ENCODE results near the gene SCAF1.

SCAF1 gene

DNA sequence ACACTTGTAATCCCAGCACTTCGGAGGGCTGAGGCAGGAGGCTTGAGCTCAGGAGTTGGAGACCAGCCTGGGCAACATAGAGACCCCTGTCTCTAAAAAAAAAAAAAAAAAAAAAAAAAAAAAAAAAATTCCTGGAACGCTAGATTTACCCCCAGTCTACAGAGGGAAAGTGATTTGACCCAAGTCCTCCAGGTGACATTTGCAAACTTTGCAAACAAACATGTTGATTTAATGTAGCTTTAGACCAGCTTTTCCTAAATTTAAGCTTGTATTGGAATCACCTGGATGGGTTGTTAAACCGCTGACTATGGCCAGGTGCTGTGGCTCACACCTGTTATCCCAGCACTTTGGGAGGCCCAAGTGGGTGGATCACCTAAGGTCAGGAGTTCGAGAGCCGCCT lies 57.4 kb downstream of the SCAF1 start:
- WGBS (ENCODE audit: insufficient coverage): 87% methylated on average over 3 of the region's 5 CpGs
- no peak overlapping the region for H3K4me3 ChIP-seq (ENCODE audit: control insufficient read depth in 1 of 7, extremely low read depth in 1 of 7, insufficient read depth in 4 of 7, low read depth in 2 of 7, low read length in 6 of 7)
- H3K27me3 ChIP-seq (replicated peaks in 2 of 5; ENCODE audit: control insufficient read depth in 4 of 5, insufficient read depth in 5 of 5, low read length in 4 of 5): peaks cover 0 to 15% (median 4%) of the 10 kb centered on the region in 5 experiments
- H3K9me3 ChIP-seq (ENCODE audit: control extremely low read depth in 1 of 5, control insufficient read depth in 4 of 5, insufficient read depth in 2 of 5, low read depth in 1 of 5, low read length in 4 of 5): no peaks in the 10 kb centered on the region
- POLR2A ChIA-PET: interaction anchor here (0.6 kb wide), 1 partner anchor 20 kb away, joined by 4 read pairs; no protein-coding TSS in a partner anchor
- H3K36me3 ChIP-seq (ENCODE audit: control insufficient read depth in 4 of 4, insufficient read depth in 4 of 4, low read length in 3 of 4): no peaks in the 10 kb centered on the region
- H3K27ac ChIP-seq (ENCODE audit: insufficient read depth in 1 of 2, low read depth in 1 of 2, low read length in 2 of 2, poor library complexity in 1 of 2, severe bottlenecking in 2 of 2): no peak overlapping the region
- DNase-seq: no peak
- CTCF ChIA-PET: interaction anchor here (0.8 to 1.2 kb wide), 2 partner anchors 10 to 14 kb away, joined by 3 read pairs; partner anchors contain the start of gene ADM5
- no peaks in the 10 kb centered on the region for H3K4me1 ChIP-seq (ENCODE audit: control extremely low read depth in 1 of 4, control insufficient read depth in 4 of 4, insufficient read depth in 4 of 4, low read length in 3 of 4)

- ChIA-PET CTCF (interaction anchor here (0.6 to 1.0 kb wide), 3 partner anchors 10 to 161 kb away, joined by 3 to 5 read pairs (median 3); no protein-coding TSS in a partner anchor), POLR2A (no interaction called here)
- H3K27me3 ChIP-seq (replicated peaks in 2 of 5; ENCODE audit: control insufficient read depth in 4 of 5, insufficient read depth in 5 of 5, low read length in 4 of 5): peaks cover 0 to 15% (median 4%) of the 10 kb centered on the region in 5 experiments
- 75% methylated on average over 4 of the region's 11 CpGs for WGBS (ENCODE audit: insufficient coverage)
- no peaks in the 10 kb centered on the region for H3K36me3 ChIP-seq (ENCODE audit: control insufficient read depth in 4 of 4, insufficient read depth in 4 of 4, low read length in 3 of 4)
- H3K4me1 ChIP-seq (ENCODE audit: control extremely low read depth in 1 of 4, control insufficient read depth in 4 of 4, insufficient read depth in 4 of 4, low read length in 3 of 4): no peaks in the 10 kb centered on the region
- no peaks in the 10 kb centered on the region for H3K9me3 ChIP-seq (ENCODE audit: control extremely low read depth in 1 of 5, control insufficient read depth in 4 of 5, insufficient read depth in 2 of 5, low read depth in 1 of 5, low read length in 4 of 5)
- DNase-seq: no peak
- no peak overlapping the region for H3K4me3 ChIP-seq (ENCODE audit: control insufficient read depth in 1 of 7, extremely low read depth in 1 of 7, insufficient read depth in 4 of 7, low read depth in 2 of 7, low read length in 6 of 7)
- H3K27ac ChIP-seq (ENCODE audit: insufficient read depth in 1 of 2, low read depth in 1 of 2, low read length in 2 of 2, poor library complexity in 1 of 2, severe bottlenecking in 2 of 2): no peak overlapping the region
Measured at GRCh38 chr19:49700563-49700962, 58.6 kb downstream of the SCAF1 start.

GRCh38 chr19:49701271-49701786 lies 59.3 kb downstream of the SCAF1 start:
- H3K4me3 ChIP-seq (ENCODE audit: control insufficient read depth in 1 of 7, extremely low read depth in 1 of 7, insufficient read depth in 4 of 7, low read depth in 2 of 7, low read length in 6 of 7): no peak overlapping the region
- 73% methylated on average over 32 of the region's 40 CpGs for WGBS (ENCODE audit: insufficient coverage)
- DNase-seq: no peak
- H3K36me3 ChIP-seq (ENCODE audit: control insufficient read depth in 4 of 4, insufficient read depth in 4 of 4, low read length in 3 of 4): no peaks in the 10 kb centered on the region
- ChIA-PET CTCF (no interaction called here), POLR2A (no interaction called here)
- no peaks in the 10 kb centered on the region for H3K4me1 ChIP-seq (ENCODE audit: control extremely low read depth in 1 of 4, control insufficient read depth in 4 of 4, insufficient read depth in 4 of 4, low read length in 3 of 4)
- peaks cover 0 to 15% (median 4%) of the 10 kb centered on the region in 5 experiments for H3K27me3 ChIP-seq (replicated peaks in 2 of 5; ENCODE audit: control insufficient read depth in 4 of 5, insufficient read depth in 5 of 5, low read length in 4 of 5)
- no peaks in the 10 kb centered on the region for H3K9me3 ChIP-seq (ENCODE audit: control extremely low read depth in 1 of 5, control insufficient read depth in 4 of 5, insufficient read depth in 2 of 5, low read depth in 1 of 5, low read length in 4 of 5)
- no peak overlapping the region for H3K27ac ChIP-seq (ENCODE audit: insufficient read depth in 1 of 2, low read depth in 1 of 2, low read length in 2 of 2, poor library complexity in 1 of 2, severe bottlenecking in 2 of 2)

DNA sequence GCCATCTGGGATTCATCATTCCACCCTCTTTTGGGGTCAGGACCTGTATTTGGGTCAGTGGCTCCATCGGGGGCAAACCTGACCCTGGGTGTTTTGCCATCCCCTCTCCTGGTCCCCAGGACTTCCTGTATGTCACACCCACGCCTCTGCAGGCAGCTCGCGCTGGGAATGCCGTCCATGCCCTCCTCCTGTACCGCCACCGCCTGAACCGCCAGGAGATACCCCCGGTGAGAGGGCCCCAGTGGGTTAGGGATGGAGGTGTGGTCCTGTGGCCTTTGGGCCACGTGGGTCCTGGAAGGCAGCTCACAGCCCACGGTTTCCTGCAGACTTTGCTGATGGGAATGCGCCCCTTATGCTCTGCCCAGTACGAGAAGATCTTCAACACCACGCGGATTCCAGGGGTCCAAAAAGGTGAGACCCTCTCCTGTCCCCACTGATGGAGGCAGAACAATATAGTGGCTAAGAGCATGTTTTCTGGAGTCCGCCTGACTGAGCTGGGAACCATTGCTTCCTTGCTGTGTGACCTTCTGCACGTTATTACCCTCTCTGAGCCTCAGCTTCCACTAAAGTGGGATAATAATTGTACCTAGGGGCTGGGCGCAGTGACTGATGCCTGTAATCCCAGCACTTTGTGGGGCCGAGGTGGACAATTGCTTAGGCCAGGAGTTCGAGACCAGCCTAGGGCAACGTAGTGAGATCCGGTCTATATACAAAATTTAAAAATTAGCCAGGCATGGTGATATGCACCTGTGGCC lies 63.1 kb downstream of the SCAF1 start:
- Histone ChIP-seq H3K27me3 (replicated peaks in 2 of 5; ENCODE audit: control insufficient read depth in 4 of 5, insufficient read depth in 5 of 5, low read length in 4 of 5) (peaks cover 0 to 15% (median 4%) of the 10 kb centered on the region in 5 experiments), H3K9me3 (ENCODE audit: control extremely low read depth in 1 of 5, control insufficient read depth in 4 of 5, insufficient read depth in 2 of 5, low read depth in 1 of 5, low read length in 4 of 5) (no peaks in the 10 kb centered on the region), H3K27ac (ENCODE audit: insufficient read depth in 1 of 2, low read depth in 1 of 2, low read length in 2 of 2, poor library complexity in 1 of 2, severe bottlenecking in 2 of 2) (no peak overlapping the region), H3K4me1 (ENCODE audit: control extremely low read depth in 1 of 4, control insufficient read depth in 4 of 4, insufficient read depth in 4 of 4, low read length in 3 of 4) (no peaks in the 10 kb centered on the region), H3K4me3 (ENCODE audit: control insufficient read depth in 1 of 7, extremely low read depth in 1 of 7, insufficient read depth in 4 of 7, low read depth in 2 of 7, low read length in 6 of 7) (no peak overlapping the region), H3K36me3 (ENCODE audit: control insufficient read depth in 4 of 4, insufficient read depth in 4 of 4, low read length in 3 of 4) (no peaks in the 10 kb centered on the region)
- POLR2A ChIA-PET: no interaction called here
- CTCF ChIA-PET: interaction anchor here (1.1 kb wide), 2 partner anchors 13 to 20 kb away, joined by 3 read pairs; no protein-coding TSS in a partner anchor
- 91% methylated on average over 14 of the region's 22 CpGs for WGBS (ENCODE audit: insufficient coverage)
- DNase-seq: no peak

DNA sequence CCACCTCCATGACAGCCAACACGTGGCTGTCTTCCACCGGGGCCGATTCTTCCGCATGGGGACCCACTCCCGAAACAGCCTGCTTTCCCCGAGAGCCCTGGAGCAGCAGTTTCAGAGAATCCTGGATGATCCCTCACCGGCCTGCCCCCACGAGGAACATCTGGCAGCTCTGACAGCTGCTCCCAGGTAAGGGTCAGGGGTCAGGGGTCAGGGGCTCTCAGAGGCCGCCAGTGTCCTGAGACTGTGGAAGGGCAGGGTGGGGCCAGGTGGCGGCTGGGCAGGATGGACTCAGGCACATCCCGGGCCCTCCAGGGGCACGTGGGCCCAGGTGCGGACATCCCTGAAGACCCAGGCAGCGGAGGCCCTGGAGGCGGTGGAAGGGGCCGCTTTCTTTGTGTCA lies 63.9 kb downstream of the SCAF1 start:
- ChIA-PET POLR2A (no interaction called here), CTCF (no interaction called here)
- no peaks in the 10 kb centered on the region for H3K9me3 ChIP-seq (ENCODE audit: control extremely low read depth in 1 of 5, control insufficient read depth in 4 of 5, insufficient read depth in 2 of 5, low read depth in 1 of 5, low read length in 4 of 5)
- H3K4me1 ChIP-seq (ENCODE audit: control extremely low read depth in 1 of 4, control insufficient read depth in 4 of 4, insufficient read depth in 4 of 4, low read length in 3 of 4): no peaks in the 10 kb centered on the region
- H3K27ac ChIP-seq (ENCODE audit: insufficient read depth in 1 of 2, low read depth in 1 of 2, low read length in 2 of 2, poor library complexity in 1 of 2, severe bottlenecking in 2 of 2): no peak overlapping the region
- no peak for DNase-seq
- H3K4me3 ChIP-seq (ENCODE audit: control insufficient read depth in 1 of 7, extremely low read depth in 1 of 7, insufficient read depth in 4 of 7, low read depth in 2 of 7, low read length in 6 of 7): no peak overlapping the region
- WGBS (ENCODE audit: insufficient coverage): 98% methylated on average over 15 of the region's 16 CpGs
- H3K27me3 ChIP-seq (replicated peaks in 2 of 5; ENCODE audit: control insufficient read depth in 4 of 5, insufficient read depth in 5 of 5, low read length in 4 of 5): peaks cover 0 to 7% (median 2%) of the 10 kb centered on the region in 5 experiments
- H3K36me3 ChIP-seq (ENCODE audit: control insufficient read depth in 4 of 4, insufficient read depth in 4 of 4, low read length in 3 of 4): no peaks in the 10 kb centered on the region
